ENCODE results near the gene CLRN2. TPM values are rescaled to one million over a fixed set of nuclear protein-coding genes. Genes with fewer than 3 reads are reported as not detected.

The CLRN2 gene
- total and polyA plus RNA-seq, 2 donors from 2014 or later: not detected

- no peak for FAIRE-seq
- Histone ChIP-seq H3K27me3 (ENCODE audit: control insufficient read depth, insufficient read depth, low read length) (no peaks in the 10 kb centered on the region), H3K9me3 (ENCODE audit: control insufficient read depth in 2 of 3, insufficient read depth in 1 of 3, low read length in 3 of 3) (no peaks in the 10 kb centered on the region), H3K9ac (ENCODE audit: low read length in 3 of 3) (no peak overlapping the region), H3K4me1 (ENCODE audit: control insufficient read depth in 2 of 3, insufficient read depth in 2 of 3, low read depth in 1 of 3, low read length in 3 of 3) (no peaks in the 10 kb centered on the region), H3K27ac (ENCODE audit: low read depth in 2 of 2, low read length in 2 of 2) (no peak overlapping the region), H3K36me3 (ENCODE audit: control insufficient read depth in 2 of 3, insufficient read depth in 3 of 3, low read length in 3 of 3) (no peaks in the 10 kb centered on the region), H3K4me3 (ENCODE audit: low read length in 3 of 3) (no peak overlapping the region)
- intact Hi-C loops (cut with DNase I): loop anchor here (5.0 kb wide), 1 partner anchor 91 kb away; no protein-coding TSS in a partner anchor
- DNase-seq: no peak
- no peak for TF ChIP-seq CTCF (IDR thresholded peaks at IDR 0.05; ENCODE audit: borderline replicate concordance, extremely low read depth, insufficient read depth)
These were observed 31.7 kb downstream of the CLRN2 start for GRCh38 chr4:17546678-17547077.

- no peak overlapping the region for H3K4me3 ChIP-seq (ENCODE audit: low read length in 3 of 3)
- no peaks in the 10 kb centered on the region for H3K27me3 ChIP-seq (ENCODE audit: control insufficient read depth, insufficient read depth, low read length)
- no peak for TF ChIP-seq CTCF (IDR thresholded peaks at IDR 0.05; ENCODE audit: borderline replicate concordance, extremely low read depth, insufficient read depth)
- no peaks in the 10 kb centered on the region for H3K9me3 ChIP-seq (ENCODE audit: control insufficient read depth in 2 of 3, insufficient read depth in 1 of 3, low read length in 3 of 3)
- no peaks in the 10 kb centered on the region for H3K4me1 ChIP-seq (ENCODE audit: control insufficient read depth in 2 of 3, insufficient read depth in 2 of 3, low read depth in 1 of 3, low read length in 3 of 3)
- H3K9ac ChIP-seq (ENCODE audit: low read length in 3 of 3): no peak overlapping the region
- DNase-seq (no peak), FAIRE-seq (no peak)
- intact Hi-C loops (cut with DNase I): loop anchor here (10.0 kb wide), 1 partner anchor 1044 kb away; no protein-coding TSS in a partner anchor
- no peak overlapping the region for H3K27ac ChIP-seq (ENCODE audit: low read depth in 2 of 2, low read length in 2 of 2)
- no peaks in the 10 kb centered on the region for H3K36me3 ChIP-seq (ENCODE audit: control insufficient read depth in 2 of 3, insufficient read depth in 3 of 3, low read length in 3 of 3)
These were observed 35.6 kb downstream of the CLRN2 start for GRCh38 chr4:17550549-17550948.

GRCh38 chr4:17552427-17552826, 37.5 kb downstream of the CLRN2 start:
- TF ChIP-seq CTCF (IDR thresholded peaks at IDR 0.05; ENCODE audit: borderline replicate concordance, extremely low read depth, insufficient read depth): no peak
- intact Hi-C loops (cut with DNase I): loop anchor here (10.0 kb wide), 1 partner anchor 1042 kb away; no protein-coding TSS in a partner anchor

GRCh38 chr4:17554568-17554967, 39.6 kb downstream of the CLRN2 start:
- no peak overlapping the region for H3K9ac ChIP-seq (ENCODE audit: low read length in 3 of 3)
- no peaks in the 10 kb centered on the region for H3K9me3 ChIP-seq (ENCODE audit: control insufficient read depth in 2 of 3, insufficient read depth in 1 of 3, low read length in 3 of 3)
- DNase-seq (no peak), FAIRE-seq (no peak)
- no peaks in the 10 kb centered on the region for H3K4me1 ChIP-seq (ENCODE audit: control insufficient read depth in 2 of 3, insufficient read depth in 2 of 3, low read depth in 1 of 3, low read length in 3 of 3)
- TF ChIP-seq CTCF (IDR thresholded peaks at IDR 0.05; ENCODE audit: borderline replicate concordance, extremely low read depth, insufficient read depth): no peak
- H3K27ac ChIP-seq (ENCODE audit: low read depth in 2 of 2, low read length in 2 of 2): no peak overlapping the region
- no peak overlapping the region for H3K4me3 ChIP-seq (ENCODE audit: low read length in 3 of 3)
- no peaks in the 10 kb centered on the region for H3K27me3 ChIP-seq (ENCODE audit: control insufficient read depth, insufficient read depth, low read length)
- no peaks in the 10 kb centered on the region for H3K36me3 ChIP-seq (ENCODE audit: control insufficient read depth in 2 of 3, insufficient read depth in 3 of 3, low read length in 3 of 3)
- intact Hi-C loops (cut with DNase I): loop anchor here (10.0 kb wide), 1 partner anchor 1040 kb away; no protein-coding TSS in a partner anchor

More at GRCh38 chr4:17552427-17552826, 37.5 kb downstream of the CLRN2 start:
- H3K27ac ChIP-seq (ENCODE audit: low read depth in 2 of 2, low read length in 2 of 2): no peak overlapping the region
- FAIRE-seq: no peak
- no peak for DNase-seq
- H3K9ac ChIP-seq (ENCODE audit: low read length in 3 of 3): no peak overlapping the region
- no peaks in the 10 kb centered on the region for H3K27me3 ChIP-seq (ENCODE audit: control insufficient read depth, insufficient read depth, low read length)
- no peaks in the 10 kb centered on the region for H3K36me3 ChIP-seq (ENCODE audit: control insufficient read depth in 2 of 3, insufficient read depth in 3 of 3, low read length in 3 of 3)
- H3K4me1 ChIP-seq (ENCODE audit: control insufficient read depth in 2 of 3, insufficient read depth in 2 of 3, low read depth in 1 of 3, low read length in 3 of 3): no peaks in the 10 kb centered on the region
- H3K4me3 ChIP-seq (ENCODE audit: low read length in 3 of 3): no peak overlapping the region
- no peaks in the 10 kb centered on the region for H3K9me3 ChIP-seq (ENCODE audit: control insufficient read depth in 2 of 3, insufficient read depth in 1 of 3, low read length in 3 of 3)
